SK-N-MC (cell line): ENCODE results near the gene PCDHGB4.
"Not testable (repeated sequence)": the region's sequence is repeated elsewhere in the genome, so short reads cannot be mapped to it uniquely, and the experiment has no call there.

Experiments used
- DNase-seq: peaks from one replicate; pipeline ENCODE4 v3.0.0-alpha.2; 2011; ENCODE audit warnings: low read depth, low spot score
- H3K27ac ChIP-seq: fragments of 200-600 bp; sonication (generic); 2 replicates; pipeline ENCODE4 v1.5.1; 2016; ENCODE audit warnings: mixed run types
- H3K36me3 ChIP-seq: fragments of 200-600 bp; sonication (generic); 2 replicates; pipeline ENCODE4 v1.6.1; 2017; ENCODE audit warnings: antibody characterized with exemption, low read length, mixed read lengths; ENCODE audit not compliant: insufficient read depth
- H3K4me3 ChIP-seq: fragments of 200-600 bp; sonication (generic); 2 replicates; pipeline ENCODE4 v1.5.1; 2016
- H3K9ac ChIP-seq: fragments of 200-600 bp; sonication (generic); 2 replicates; pipeline ENCODE4 v1.8.0; 2017; ENCODE audit warnings: mixed run types, mixed read lengths; ENCODE audit not compliant: insufficient read length
- H3K9me3 ChIP-seq: fragments of 200-600 bp; sonication (generic); 2 replicates; pipeline ENCODE4 v1.6.1; 2017; ENCODE audit warnings: low read depth, mild to moderate bottlenecking, antibody characterized with exemption, low read length, moderate library complexity, mixed read lengths
- EZH2 ChIP-seq: fragments of 200-600 bp; sonication (generic); IDR thresholded peaks from one replicate; pipeline ENCODE4 v1.6.1; 2017; ENCODE audit warnings: antibody characterized with exemption
- FOXP2 ChIP-seq: optimal IDR thresholded peaks from 2 replicates; pipeline ENCODE3; 2011; ENCODE audit warnings: mild to moderate bottlenecking, moderate library complexity; ENCODE audit not compliant: insufficient read depth; ENCODE audit errors: extremely low read length, control extremely low read depth
- POLR2AphosphoS5 ChIP-seq: IDR thresholded peaks from 2 replicates; pipeline ENCODE4 v1.6.1; 2012; ENCODE audit warnings: mild to moderate bottlenecking, low read depth, low read length, borderline replicate concordance

The PCDHGB4 gene

DNA sequence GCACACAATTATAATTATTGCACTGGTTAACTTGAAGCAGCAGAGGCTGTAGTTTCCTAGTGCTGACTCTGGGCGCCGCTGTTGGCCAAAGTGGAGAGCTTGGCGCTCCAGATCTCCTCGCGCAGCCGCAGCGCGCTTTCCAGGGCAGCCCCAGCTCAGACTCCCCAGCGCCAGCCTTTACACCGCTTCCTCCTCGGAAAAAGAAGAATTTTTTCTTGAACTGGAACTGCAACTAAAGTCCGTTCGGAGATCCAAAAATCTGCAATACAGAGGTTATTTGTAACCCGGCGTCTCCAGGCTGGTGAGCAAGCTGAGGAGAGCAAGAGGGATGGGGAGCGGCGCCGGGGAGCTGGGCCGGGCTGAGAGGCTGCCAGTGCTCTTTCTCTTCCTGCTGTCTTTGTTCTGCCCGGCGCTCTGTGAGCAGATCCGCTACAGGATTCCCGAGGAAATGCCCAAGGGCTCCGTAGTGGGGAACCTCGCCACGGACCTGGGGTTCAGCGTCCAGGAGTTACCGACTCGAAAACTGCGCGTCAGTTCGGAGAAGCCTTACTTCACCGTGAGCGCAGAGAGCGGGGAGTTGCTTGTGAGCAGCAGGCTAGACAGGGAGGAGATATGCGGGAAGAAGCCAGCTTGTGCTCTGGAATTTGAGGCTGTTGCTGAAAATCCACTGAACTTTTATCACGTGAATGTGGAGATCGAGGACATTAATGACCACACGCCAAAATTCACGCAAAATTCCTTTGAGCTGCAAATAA is at the start of gene PCDHGB4:
PCDHGB4 (plus strand) TSS at position 142 of the 755 bp plus-strand sequence; CDS start at position 329, 187 bp downstream.
- not testable (repeated sequence) for H3K9ac ChIP-seq, H3K27ac ChIP-seq, H3K4me3 ChIP-seq, H3K9me3 ChIP-seq, DNase-seq, H3K36me3 ChIP-seq

DNA sequence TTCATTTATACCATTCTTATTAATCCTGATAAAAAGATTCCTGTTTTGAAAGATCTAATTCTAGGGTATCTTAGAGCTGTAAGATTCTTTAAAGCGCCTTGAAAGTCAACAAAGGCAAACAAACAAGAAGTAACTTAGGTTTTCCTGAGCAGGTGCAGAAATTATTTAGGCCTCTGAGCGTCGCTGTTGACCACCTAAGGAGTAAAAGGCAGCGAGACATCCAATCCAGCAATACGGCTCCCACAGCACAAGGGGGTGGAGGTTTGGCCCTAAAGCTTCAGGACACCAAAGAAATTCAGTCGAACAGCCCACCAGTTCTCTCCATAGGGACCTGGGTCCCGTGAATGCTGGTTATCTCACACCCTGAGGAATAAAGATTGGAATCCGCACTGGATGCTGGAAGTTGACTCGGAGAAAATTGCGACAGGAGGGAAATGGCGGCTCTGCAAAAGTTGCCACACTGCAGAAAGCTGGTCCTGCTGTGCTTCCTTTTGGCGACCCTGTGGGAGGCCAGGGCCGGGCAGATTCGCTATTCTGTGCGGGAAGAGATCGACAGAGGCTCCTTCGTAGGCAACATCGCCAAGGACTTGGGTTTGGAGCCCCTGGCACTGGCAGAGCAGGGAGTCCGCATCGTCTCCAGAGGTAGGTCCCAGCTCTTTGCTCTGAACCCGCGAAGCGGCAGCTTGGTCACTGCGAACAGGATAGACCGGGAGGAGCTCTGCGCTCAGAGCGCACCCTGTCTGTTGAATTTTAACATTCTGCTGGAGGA is 48.8 kb upstream of the PCDHGB4 start, which contains the start of gene PCDHGA2:
PCDHGA2 (plus strand) TSS at position 223 of the 769 bp plus-strand sequence.
- no peak for DNase-seq
- no peaks in the 10 kb centered on the region for H3K36me3 ChIP-seq
- H3K9me3 ChIP-seq: no peaks in the 10 kb centered on the region; the same call in 1 of the 2 replicates
- no peak within 1 kb of the TSS for H3K9ac ChIP-seq
- no peak for TF ChIP-seq POLR2AphosphoS5
- no peak for TF ChIP-seq FOXP2
- TF ChIP-seq EZH2: no peak
- no peak within 1 kb of the TSS for H3K27ac ChIP-seq
- H3K4me3 ChIP-seq: no peak within 1 kb of the TSS

DNA sequence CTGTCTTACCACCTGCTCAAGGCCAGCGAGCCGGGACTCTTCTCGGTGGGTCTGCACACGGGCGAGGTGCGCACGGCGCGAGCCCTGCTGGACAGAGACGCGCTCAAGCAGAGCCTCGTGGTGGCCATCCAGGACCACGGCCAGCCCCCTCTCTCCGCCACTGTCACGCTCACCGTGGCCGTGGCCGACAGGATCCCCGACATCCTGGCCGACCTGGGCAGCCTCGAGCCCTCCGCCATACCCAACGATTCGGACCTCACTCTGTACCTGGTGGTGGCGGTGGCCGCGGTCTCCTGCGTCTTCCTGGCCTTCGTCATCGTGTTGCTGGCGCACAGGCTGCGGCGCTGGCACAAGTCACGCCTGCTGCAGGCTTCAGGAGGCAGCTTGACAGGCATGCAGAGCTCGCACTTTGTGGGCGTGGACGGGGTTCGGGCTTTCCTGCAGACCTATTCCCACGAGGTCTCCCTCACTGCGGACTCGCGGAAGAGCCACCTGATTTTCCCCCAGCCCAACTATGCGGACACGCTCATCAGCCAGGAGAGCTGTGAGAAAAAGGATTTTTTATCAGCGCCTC is 46.6 kb upstream of the PCDHGB4 start:
- H3K9ac ChIP-seq: not testable (repeated sequence)

DNA sequence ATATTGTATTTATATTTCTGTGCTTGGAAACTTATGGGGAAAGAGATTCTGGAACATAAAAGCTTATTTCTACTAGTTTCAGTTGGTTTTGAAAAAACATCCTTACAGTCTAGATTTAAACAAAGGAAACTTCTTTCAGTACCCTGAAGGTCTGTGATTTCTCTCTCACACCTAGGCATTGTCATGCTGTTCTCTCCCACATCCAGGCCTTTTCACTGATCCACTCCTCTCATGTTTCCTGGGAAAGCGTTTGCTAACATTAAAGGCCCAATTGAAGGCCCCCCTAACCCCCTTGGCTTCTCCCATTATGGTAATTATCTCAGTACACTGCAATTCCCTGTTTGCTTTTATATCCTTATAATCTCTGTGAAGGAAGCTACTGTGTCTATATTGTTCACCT is 44.7 kb upstream of the PCDHGB4 start:
- Histone ChIP-seq H3K9me3 (no peaks in the 10 kb centered on the region), H3K36me3 (no peaks in the 10 kb centered on the region), H3K9ac (no peak overlapping the region), H3K27ac (no peak overlapping the region), H3K4me3 (no peak overlapping the region)
- no peak for DNase-seq
- TF ChIP-seq POLR2AphosphoS5 (no peak), EZH2 (no peak), FOXP2 (no peak)

More for the DNA sequence above, 46.6 kb upstream of the PCDHGB4 start:
- not testable (repeated sequence) for H3K9me3 ChIP-seq, H3K36me3 ChIP-seq, H3K27ac ChIP-seq, DNase-seq, H3K4me3 ChIP-seq

DNA sequence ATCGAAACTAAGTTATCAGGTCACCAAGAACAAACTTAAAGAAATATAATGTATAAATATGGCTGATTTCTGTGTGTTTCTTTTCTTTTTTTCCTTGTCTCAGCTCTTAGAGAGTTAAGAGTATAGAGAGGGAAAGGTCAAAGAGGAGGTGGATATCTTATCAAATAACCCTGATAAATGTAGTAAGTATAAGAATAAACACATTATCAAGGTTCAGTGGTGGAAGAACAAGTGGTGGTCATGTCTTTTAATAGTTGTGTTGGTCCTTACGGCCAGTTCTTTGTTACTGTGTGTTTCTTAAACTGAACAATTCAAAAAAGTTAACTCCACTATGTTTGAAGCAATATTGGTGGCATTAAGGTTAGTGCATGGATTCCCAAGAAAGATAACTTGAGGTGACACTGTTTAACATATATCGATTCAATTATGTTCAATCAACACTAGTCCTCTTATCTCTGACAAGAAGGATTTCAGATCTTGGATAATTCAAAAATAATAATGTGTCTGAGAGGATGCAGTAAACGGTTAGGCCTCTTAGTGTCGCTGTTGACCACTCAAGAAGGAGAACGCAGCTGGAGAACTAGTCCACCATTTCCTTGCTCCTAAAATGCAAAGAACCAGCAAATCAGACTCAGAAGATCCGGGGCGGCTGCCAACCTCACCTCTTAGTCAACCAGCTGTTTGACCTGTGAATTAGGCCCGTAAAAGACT is 44.1 kb upstream of the PCDHGB4 start, which contains the start of gene PCDHGA3:
PCDHGA3 (plus strand) TSS at position 588 of the 711 bp plus-strand sequence. CDS start 205 bp downstream, outside the sequence.
- no peak within 1 kb of the TSS for H3K27ac ChIP-seq
- H3K36me3 ChIP-seq: no peaks in the 10 kb centered on the region
- no peaks in the 10 kb centered on the region for H3K9me3 ChIP-seq
- H3K4me3 ChIP-seq: no peak within 1 kb of the TSS
- no peak within 1 kb of the TSS for H3K9ac ChIP-seq
- TF ChIP-seq EZH2 (no peak), FOXP2 (no peak), POLR2AphosphoS5 (no peak)
- DNase-seq: no peak

DNA sequence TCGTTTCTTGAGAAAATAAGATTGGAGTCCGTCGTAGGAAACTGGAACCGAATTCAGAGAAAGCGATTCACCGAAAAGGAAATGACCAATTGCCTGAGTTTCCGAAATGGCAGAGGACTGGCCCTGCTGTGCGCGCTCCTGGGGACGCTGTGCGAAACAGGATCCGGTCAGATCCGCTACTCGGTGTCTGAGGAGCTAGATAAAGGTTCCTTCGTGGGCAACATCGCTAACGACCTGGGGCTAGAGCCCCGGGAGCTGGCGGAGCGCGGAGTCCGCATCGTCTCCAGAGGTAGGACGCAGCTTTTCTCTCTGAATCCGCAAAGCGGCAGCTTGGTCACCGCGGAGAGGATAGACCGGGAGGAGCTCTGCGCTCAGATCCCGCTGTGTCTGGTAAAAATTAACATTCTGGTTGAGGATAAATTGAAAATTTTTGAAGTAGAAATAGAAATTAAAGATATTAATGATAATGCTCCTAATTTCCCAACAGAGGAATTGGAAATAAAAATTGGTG is 43.5 kb upstream of the PCDHGB4 start:
- Histone ChIP-seq H3K9me3 (no peaks in the 10 kb centered on the region), H3K36me3 (no peaks in the 10 kb centered on the region), H3K27ac (no peak overlapping the region), H3K4me3 (no peak overlapping the region), H3K9ac (no peak overlapping the region)
- no peak for DNase-seq
- TF ChIP-seq EZH2 (no peak), FOXP2 (no peak)

DNA sequence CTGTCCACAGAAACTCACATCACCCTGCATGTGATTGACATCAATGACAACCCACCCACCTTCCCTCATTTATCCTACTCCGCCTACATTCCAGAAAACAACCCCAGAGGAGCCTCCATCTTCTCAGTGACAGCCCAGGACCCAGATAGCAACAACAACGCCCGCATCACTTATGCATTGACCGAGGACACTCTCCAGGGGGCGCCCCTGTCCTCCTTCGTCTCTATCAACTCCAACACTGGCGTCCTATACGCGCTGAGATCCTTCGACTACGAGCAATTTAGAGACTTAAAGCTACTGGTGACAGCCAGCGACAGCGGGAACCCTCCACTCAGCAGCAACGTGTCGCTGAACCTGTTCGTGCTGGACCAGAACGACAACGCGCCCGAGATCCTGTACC is 42.2 kb upstream of the PCDHGB4 start:
- no peak overlapping the region for H3K27ac ChIP-seq
- no peak for DNase-seq
- H3K4me3 ChIP-seq: no peak overlapping the region
- no peaks in the 10 kb centered on the region for H3K9me3 ChIP-seq
- H3K9ac ChIP-seq: no peak overlapping the region
- TF ChIP-seq EZH2 (no peak), FOXP2 (no peak), POLR2AphosphoS5 (no peak)
- H3K36me3 ChIP-seq: no peaks in the 10 kb centered on the region

DNA sequence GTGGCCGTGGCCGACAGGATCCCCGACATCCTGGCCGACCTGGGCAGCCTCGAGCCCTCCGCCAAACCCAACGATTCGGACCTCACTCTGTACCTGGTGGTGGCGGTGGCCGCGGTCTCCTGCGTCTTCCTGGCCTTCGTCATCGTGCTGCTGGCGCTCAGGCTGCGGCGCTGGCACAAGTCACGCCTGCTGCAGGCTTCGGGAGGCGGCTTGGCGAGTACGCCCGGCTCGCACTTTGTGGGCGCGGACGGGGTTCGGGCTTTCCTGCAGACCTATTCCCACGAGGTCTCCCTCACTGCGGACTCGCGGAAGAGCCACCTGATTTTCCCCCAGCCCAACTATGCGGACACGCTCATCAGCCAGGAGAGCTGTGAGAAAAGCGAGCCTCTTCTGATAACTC is 41.5 kb upstream of the PCDHGB4 start:
- not testable (repeated sequence) for DNase-seq, H3K27ac ChIP-seq, H3K9me3 ChIP-seq, H3K4me3 ChIP-seq, H3K9ac ChIP-seq, H3K36me3 ChIP-seq
